NCI-H524 (cell line): ENCODE data around the gene MKNK2.
A peak's percentile ranks its signal among the peaks of the same experiment; 100 is the strongest.

Source experiments
- DNase-seq, 2 experiments: peaks; one replicate each; lab custom pipeline; 2025; lab: John Stamatoyannopoulos, UW

The MKNK2 gene

GRCh38 chr19:2080336-2080988 is 29.4 kb upstream of the MKNK2 start:
- no peak for DNase-seq

DNA sequence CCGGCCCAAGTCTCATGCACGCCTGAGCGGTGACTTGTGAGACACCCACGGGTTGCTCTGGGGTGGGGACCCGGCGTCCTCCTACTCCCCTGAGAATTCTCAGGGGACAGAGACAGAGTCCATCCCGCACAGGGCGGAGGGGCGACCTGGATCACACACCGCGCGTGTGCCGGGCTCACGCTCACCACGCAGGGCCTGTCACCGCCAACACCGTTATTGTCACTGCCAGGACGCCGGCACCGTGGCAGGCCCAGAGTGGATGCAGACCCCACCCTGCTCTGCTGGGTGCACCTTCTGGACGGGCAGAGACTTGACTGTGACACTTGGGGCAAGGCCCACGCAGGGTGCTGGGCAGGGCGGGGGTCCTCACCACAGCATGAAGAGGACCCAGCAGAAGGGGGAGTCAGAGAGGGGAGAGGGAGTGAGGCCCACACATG is 28.8 kb upstream of the MKNK2 start:
- no peak for DNase-seq

- DNase-seq, result no peak
Observed at GRCh38 chr19:2079076-2079864, 28.2 kb upstream of the MKNK2 start.

DNA sequence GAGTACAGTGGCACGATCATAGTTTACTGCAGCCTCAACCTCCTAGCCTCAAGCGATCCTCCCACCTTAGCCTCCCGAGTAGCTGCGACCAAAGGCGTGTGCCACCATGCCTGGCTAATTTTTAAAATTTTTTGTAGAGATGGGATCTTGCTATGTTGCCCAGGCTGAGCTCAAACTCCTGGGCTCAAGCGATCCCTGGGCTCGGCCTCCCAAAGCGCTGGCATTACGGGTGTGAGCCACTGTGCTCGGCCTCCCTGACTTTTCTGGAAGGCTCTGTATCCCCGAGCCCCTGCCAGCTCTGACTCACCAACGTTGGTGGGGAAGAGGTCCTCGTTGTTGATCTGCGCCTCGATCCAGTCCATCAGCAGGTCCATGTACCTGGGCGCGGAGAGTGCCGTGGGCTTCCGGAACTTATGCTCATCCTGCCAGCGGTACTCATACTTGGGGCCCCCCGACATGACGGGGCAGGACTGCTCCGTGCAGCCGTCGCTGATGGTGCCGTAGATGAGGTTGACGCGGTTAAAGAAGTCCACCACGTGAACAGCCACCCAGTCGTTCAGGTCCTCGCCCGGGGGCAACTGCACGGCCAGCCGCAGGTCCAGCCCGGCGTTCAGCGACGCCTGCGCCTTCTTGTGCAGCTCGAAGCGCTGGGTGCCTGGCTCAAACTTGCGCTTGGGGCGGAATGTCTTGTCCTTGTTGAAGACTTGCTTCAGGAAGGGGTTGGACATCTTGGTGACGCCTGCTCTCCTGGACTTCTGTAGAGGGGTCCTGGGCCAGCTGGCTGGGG is 27.0 kb upstream of the MKNK2 start:
- no peak for DNase-seq

DNA sequence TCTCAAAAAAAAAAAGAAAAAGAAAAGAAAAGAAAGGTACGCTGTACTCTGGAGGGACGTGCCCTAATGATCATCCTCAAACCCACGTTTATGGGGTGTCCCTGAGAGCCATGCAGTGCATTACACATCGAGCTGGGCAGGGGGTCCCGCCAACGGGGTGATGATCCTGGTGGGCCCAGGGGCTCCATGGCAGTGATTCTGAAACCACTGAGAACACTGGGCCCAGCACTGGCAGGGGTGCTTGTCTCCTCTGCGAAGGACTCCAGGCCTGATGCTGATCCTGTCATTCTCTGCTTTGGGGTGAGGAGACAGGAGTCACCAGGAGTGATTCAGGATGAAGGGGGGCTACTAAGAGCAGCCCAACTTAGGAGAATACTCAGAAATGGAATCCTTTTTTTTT is 26.4 kb upstream of the MKNK2 start:
- DNase-seq, result no peak

- DNase-seq, result no peak
Observed at GRCh38 chr19:2076526-2076944, 25.5 kb upstream of the MKNK2 start.

- DNase-seq, result no peak
Observed at GRCh38 chr19:2072757-2073551, 21.9 kb upstream of the MKNK2 start.

DNA sequence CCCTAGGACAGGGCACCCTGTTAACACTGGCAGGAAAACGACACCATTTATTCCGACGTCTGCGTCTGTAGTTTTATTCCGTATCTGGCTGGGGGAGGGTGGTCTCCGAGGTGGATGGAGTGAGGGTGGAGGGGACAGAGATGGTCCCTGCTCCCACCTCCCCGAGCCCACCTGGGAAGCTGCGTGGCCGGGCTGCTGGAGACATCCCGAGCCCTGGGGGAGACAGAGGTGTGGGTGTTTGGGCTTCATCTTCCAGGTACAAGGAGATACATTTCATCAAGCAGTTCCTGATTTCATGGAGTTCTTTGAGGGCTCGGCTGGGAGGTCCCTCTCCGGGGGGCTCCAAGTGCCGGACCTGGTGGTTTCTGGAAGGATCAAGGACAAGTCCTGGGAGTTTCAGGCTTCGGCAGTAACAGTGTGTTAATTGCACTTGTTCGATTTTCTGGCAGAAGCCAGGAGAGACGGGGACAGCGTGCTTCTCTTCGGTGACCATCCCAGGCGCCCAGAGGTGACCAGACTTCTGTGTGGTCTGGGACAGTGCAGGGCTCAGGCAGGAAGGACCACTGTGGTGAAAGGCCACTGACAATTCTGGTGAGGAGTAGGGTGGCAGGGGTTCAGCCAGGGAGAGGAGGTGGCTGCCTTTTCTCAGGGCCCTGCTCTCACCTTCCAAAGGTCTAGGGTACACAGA is 20.1 kb upstream of the MKNK2 start:
- DNase-seq, result no peak

- DNase-seq, result no peak
Observed at GRCh38 chr19:2070436-2070827, 19.4 kb upstream of the MKNK2 start.

GRCh38 chr19:2064788-2065524 is 13.9 kb upstream of the MKNK2 start:
- peak in 1 of 2 experiments; percentile 39 for DNase-seq

- DNase-seq, result no peak
Observed at GRCh38 chr19:2064395-2064787, 13.3 kb upstream of the MKNK2 start.

- no peak for DNase-seq
Observed at GRCh38 chr19:2063824-2064223, 12.8 kb upstream of the MKNK2 start.

DNA sequence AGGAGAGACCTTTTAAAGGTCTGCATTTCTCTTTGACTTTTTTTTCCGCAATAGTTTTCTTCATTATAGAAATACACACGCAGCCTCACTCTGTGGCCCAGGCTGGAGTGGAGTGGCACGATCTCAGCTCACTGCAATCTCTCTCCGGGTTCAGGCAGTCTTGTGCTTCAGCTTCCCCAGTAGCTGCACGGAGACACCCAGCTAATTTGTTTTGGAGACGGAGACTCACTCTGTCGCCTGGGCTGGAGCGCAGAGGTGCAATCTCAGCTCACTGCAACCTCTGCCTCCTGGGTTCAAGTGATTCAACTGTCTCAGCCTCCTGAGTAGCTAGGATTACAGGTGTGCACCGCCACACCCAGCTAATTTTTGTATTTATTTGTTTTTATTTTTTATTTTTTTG is 11.7 kb upstream of the MKNK2 start:
- DNase-seq, result no peak

GRCh38 chr19:2062389-2062729 is 11.3 kb upstream of the MKNK2 start:
- no peak for DNase-seq

DNA sequence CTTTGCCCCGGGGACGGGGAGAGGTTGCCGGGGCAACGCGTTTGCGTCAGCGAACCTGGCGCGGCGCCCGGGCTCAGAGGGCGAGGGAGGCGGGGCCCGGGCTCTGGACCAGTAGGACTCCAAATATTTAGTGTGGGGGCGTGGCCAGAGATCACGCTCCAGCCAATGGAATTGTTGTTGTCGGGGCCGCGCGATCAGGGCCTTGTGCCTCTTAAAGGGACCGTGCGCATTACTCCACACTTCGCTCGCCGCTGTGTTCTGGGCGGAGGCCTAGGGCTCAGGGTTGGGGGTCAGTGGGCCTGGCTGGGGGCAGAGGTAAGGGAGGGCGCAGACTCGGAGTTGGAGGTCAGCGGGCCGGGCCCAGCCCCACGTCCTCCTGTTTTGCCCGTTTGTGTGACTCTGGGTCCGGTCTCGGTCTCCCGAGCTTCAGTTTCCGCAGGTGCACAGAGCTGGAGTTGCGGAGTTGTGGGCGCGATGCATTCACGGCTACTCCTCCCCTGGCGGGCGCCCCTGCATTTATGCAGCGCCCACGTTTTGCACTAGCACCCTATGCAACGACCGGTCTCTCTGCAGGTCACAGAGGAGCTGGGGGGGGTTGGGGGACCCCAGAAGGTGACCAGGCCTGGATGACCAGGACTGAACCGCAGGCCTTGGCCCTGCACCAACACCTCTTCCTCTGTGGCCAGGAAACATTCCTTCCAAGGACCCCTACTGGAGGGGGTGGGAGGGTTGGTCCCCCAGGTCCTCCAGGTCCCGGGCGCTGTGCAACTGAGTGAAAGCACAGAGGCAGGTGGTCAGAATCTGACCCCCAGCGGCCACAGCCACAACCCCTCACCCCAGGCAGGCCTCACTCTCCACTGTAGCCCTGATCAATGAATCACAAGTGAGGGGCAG is 10.7 kb upstream of the MKNK2 start:
- peak; percentile 99 to 100 for DNase-seq

GRCh38 chr19:2060884-2061494 is 9.9 kb upstream of the MKNK2 start:
- peak in 1 of 2 experiments; percentile 76 for DNase-seq

GRCh38 chr19:2059422-2060201 is 8.6 kb upstream of the MKNK2 start:
- no peak for DNase-seq
